Measurements from ENCODE around the gene REEP6.

GRCh38 chr19:1529430-1529816 is 38.4 kb downstream of the REEP6 start:
- no peak for TF ChIP-seq POLR2A (IDR thresholded peaks at IDR 0.05)
- TF ChIP-seq CTCF (IDR thresholded peaks at IDR 0.05): no peak

Measured in body of pancreas (tissue), 4 donors.